Measurements from ENCODE around the gene TTLL11. TPM values are rescaled to one million over a fixed set of nuclear protein-coding genes. Genes with fewer than 3 reads are reported as not detected.
A peak's percentile ranks its signal among the peaks of the same experiment; 100 is the strongest.

The TTLL11 gene
- total RNA-seq, 4 donors from 2014 or later = 3.2 to 11.8 (median 9.0) TPM

DNA sequence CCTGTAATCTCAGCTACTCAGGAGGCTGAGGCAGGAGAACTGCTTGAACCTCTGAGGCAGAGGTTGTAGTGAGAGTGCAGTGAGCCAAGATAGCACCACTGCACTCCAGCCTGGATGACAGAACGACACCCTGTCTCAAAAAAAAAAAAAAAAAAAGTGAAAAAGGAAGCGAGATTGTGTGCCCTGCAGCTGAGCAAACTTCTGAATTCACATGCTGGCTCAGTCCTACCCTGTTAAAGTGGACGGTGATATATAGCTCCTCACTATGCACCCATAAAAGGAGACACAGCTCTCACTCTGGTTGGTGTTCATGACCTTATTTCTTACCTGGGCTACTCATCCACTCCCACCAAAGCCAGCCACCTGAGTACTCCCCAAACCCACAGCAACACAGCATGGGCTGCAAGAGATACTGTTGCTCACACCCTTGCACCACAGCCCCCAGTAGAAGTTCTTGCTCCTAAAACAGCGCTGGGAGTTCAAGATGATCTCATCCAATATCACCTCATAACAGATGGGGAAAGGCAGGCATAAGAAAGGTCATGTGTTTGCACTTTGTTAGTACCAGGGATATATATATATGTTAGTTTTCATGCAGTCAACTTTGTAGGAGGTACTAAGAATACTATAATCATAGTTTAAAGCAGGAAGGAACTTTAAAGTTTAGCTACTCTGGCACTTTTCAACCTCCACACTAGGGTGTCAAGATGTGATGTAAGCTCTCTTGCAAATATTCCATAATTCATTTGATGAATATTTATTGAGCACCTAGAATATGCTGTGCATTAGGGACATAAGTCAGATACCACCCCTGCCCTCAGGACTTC, 4.0 kb downstream of the TTLL11 start:
- intact Hi-C loops (cut with DNase I) = no loop called here
- DNase-seq = no peak
- 63 to 83% methylated on average over 4 of the region's 4 CpGs for WGBS, 2 donors
- Histone ChIP-seq H3K36me3 (peaks cover 0 to 4% (median 0%) of the 10 kb centered on the region in 3 donors), H3K4me3 (no peak overlapping the region), H3K9me3 (no peaks in the 10 kb centered on the region), H3K27me3 (no peaks in the 10 kb centered on the region), H3K4me1 (peaks cover 19 to 47% (median 23%) of the 10 kb centered on the region in 3 donors), H3K27ac (no peak overlapping the region)
- no peak for TF ChIP-seq POLR2A (IDR thresholded peaks at IDR 0.05)
- no peak for TF ChIP-seq CTCF (IDR thresholded peaks at IDR 0.05)

DNA sequence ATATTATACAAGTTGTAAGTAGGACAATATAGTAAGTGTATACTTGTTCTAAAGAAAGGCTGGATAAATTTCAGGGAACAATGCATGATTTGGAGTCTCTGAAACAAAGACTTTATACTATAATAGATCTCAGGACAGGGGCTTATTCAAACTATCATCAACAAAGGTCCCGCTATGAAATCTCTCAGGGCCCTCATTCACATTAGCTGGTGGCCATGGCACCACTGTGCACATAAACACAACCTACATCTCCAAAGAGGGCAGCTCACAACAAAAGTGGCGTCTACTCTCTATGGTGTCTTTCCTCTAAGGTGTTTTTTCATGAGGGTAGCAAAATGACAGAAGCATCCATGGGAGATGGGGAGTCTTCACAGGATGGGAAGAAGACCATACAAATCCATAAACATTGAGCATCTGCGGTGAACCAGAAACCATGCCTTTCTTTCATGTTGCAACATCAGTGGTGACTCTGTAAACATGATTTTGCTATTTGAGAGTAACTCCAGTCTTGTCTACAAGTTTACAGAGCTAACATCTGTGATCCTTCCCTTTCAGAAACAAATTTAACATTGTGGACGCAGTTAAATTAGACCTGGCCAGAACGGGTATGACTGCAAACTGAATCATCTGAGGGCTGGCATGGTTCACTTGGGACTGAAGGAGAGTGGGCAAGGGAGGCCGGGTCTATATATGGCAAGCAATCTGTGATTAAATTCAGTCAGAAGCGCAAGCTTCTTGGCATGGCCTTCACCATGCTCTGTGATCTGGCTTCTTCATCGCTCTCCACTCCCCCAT, 5.5 kb downstream of the TTLL11 start:
- DNase-seq = no peak
- Histone ChIP-seq H3K4me3 (no peak overlapping the region), H3K27me3 (no peaks in the 10 kb centered on the region), H3K36me3 (peaks cover 0 to 4% (median 0%) of the 10 kb centered on the region in 3 donors), H3K9me3 (no peaks in the 10 kb centered on the region), H3K4me1 (peaks cover 15 to 39% (median 20%) of the 10 kb centered on the region in 3 donors), H3K27ac (peak overlapping the region in 2 of 4 donors; percentile 45 to 60)
- 67 to 69% methylated on average over 8 of the region's 8 CpGs for WGBS, 2 donors
- TF ChIP-seq CTCF (IDR thresholded peaks at IDR 0.05) (no peak), POLR2A (IDR thresholded peaks at IDR 0.05) (no peak)
- intact Hi-C loops (cut with DNase I) = no loop called here

DNA sequence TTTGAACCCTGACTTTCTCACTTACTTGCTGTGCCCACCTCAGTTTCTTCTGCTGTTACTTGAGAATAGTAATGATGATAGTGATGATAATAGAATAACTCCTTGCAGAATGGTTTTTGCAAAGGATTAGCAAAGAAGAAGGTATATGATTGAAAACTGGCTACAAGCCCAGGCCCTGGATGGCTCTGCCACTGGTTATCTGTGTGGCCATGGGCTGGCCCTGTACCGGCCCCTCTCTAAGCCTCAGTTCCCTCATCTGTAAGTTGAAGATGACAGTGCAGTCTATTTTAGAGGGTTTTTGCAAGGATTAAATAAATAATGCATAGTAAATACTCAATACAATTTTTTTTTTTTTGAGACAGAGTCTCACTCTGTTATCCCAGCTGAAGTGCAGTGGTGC, 6.2 kb downstream of the TTLL11 start:
- no peak for DNase-seq
- Histone ChIP-seq H3K4me3 (no peak overlapping the region), H3K4me1 (peaks cover 8 to 32% (median 15%) of the 10 kb centered on the region in 3 donors), H3K27ac (no peak overlapping the region), H3K36me3 (peaks cover 0 to 4% (median 0%) of the 10 kb centered on the region in 3 donors), H3K9me3 (no peaks in the 10 kb centered on the region), H3K27me3 (no peaks in the 10 kb centered on the region)
- TF ChIP-seq CTCF (IDR thresholded peaks at IDR 0.05) = no peak
- TF ChIP-seq POLR2A (IDR thresholded peaks at IDR 0.05) = no peak
- intact Hi-C loops (cut with DNase I) = no loop called here
- WGBS, 2 donors = 85 to 100% methylated on average over 1 of the region's 1 CpG

DNA sequence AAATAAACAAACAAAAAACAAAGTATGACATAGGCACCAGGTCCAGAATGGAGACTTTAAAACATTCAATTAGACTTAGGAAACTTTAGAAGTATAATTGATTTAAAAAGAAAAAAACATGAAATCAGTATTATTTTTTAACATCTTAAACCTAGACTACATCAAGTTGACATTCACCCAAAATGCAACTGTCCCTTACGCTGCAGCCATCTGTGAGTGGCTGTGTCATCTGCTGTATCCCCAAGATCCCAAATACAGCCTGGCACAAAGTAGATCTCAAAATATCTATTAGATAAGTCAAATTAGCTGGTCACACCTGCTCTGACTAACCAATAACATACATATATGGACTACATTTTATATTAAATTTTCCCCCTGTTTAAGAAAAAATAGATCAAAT, 7.8 kb downstream of the TTLL11 start:
- no peak overlapping the region for H3K27ac ChIP-seq
- TF ChIP-seq POLR2A (IDR thresholded peaks at IDR 0.05) (no peak), CTCF (IDR thresholded peaks at IDR 0.05) (no peak)
- H3K4me1 ChIP-seq = peaks cover 0 to 24% (median 3%) of the 10 kb centered on the region in 3 donors
- 100% methylated on average over 1 of the region's 1 CpG for WGBS, 2 donors
- no peak overlapping the region for H3K4me3 ChIP-seq
- intact Hi-C loops (cut with DNase I) = no loop called here
- H3K36me3 ChIP-seq = peaks cover 0 to 4% (median 0%) of the 10 kb centered on the region in 3 donors
- DNase-seq = no peak
- no peaks in the 10 kb centered on the region for H3K27me3 ChIP-seq
- H3K9me3 ChIP-seq = no peaks in the 10 kb centered on the region
